Measurements from ENCODE around the gene ZP1. TPM values are rescaled to one million over a fixed set of nuclear protein-coding genes. Genes with fewer than 3 reads are reported as not detected.

The ZP1 gene
- total RNA-seq, 2 experiments from 2014 or later = 0.44 to 0.60 TPM

- no peaks in the 10 kb centered on the region for H3K27me3 Mint-ChIP-seq
- peaks cover 11% of the 10 kb centered on the region for H3K36me3 Mint-ChIP-seq
- H3K9me3 Mint-ChIP-seq = no peaks in the 10 kb centered on the region
- no peak overlapping the region for H3K4me3 Mint-ChIP-seq
- POLR2A ChIA-PET = interaction anchor here (1.1 kb wide), 1 partner anchor 22 kb away, joined by 4 read pairs; no protein-coding TSS in a partner anchor
- no peak for ATAC-seq (ENCODE audit: low read depth)
- no peak for DNase-seq
- peaks cover 5% of the 10 kb centered on the region for H3K4me1 Mint-ChIP-seq
- no peak overlapping the region for H3K27ac Mint-ChIP-seq
Observed at GRCh38 chr11:60849641-60850520, 17.5 kb upstream of the ZP1 start.

GRCh38 chr11:60851327-60852104 lies 15.8 kb upstream of the ZP1 start:
- ATAC-seq (ENCODE audit: low read depth) (no peak), DNase-seq (no peak)
- Mint-ChIP-seq H3K27ac (no peak overlapping the region), H3K27me3 (no peaks in the 10 kb centered on the region), H3K4me3 (no peak overlapping the region), H3K4me1 (peaks cover 11% of the 10 kb centered on the region), H3K36me3 (peaks cover 11% of the 10 kb centered on the region), H3K9me3 (no peaks in the 10 kb centered on the region)
- POLR2A ChIA-PET = interaction anchor here (0.6 kb wide), 1 partner anchor 17 kb away, joined by 4 read pairs; no protein-coding TSS in a partner anchor

- POLR2A ChIA-PET = interaction anchor here (1.5 kb wide), 1 partner anchor 16 kb away, joined by 4 read pairs; no protein-coding TSS in a partner anchor
- ATAC-seq (ENCODE audit: low read depth) (no peak), DNase-seq (no peak)
- Mint-ChIP-seq H3K4me1 (peaks cover 13% of the 10 kb centered on the region), H3K36me3 (peaks cover 11% of the 10 kb centered on the region), H3K27me3 (no peaks in the 10 kb centered on the region), H3K9me3 (no peaks in the 10 kb centered on the region), H3K4me3 (no peak overlapping the region), H3K27ac (no peak overlapping the region)
Observed at GRCh38 chr11:60852117-60852981, 15.0 kb upstream of the ZP1 start.

GRCh38 chr11:60852982-60853950 lies 14.1 kb upstream of the ZP1 start:
- no peaks in the 10 kb centered on the region for H3K27me3 Mint-ChIP-seq
- H3K27ac Mint-ChIP-seq = no peak overlapping the region
- peaks cover 11% of the 10 kb centered on the region for H3K36me3 Mint-ChIP-seq
- POLR2A ChIA-PET = interaction anchor here (1.5 kb wide), 1 partner anchor 15 kb away, joined by 4 read pairs; no protein-coding TSS in a partner anchor
- ATAC-seq (ENCODE audit: low read depth) (no peak), DNase-seq (no peak)
- peaks cover 20% of the 10 kb centered on the region for H3K4me1 Mint-ChIP-seq
- H3K4me3 Mint-ChIP-seq = no peak overlapping the region
- no peaks in the 10 kb centered on the region for H3K9me3 Mint-ChIP-seq

- POLR2A ChIA-PET = interaction anchor here (1.5 to 2.1 kb wide), 2 partner anchors 14 to 33 kb away, joined by 4 to 7 read pairs; no protein-coding TSS in a partner anchor
- no peaks in the 10 kb centered on the region for H3K9me3 Mint-ChIP-seq
- H3K27ac Mint-ChIP-seq = no peak overlapping the region
- no peak for DNase-seq
- H3K4me3 Mint-ChIP-seq = no peak overlapping the region
- peaks cover 11% of the 10 kb centered on the region for H3K36me3 Mint-ChIP-seq
- ATAC-seq (ENCODE audit: low read depth) = no peak
- H3K4me1 Mint-ChIP-seq = peaks cover 30% of the 10 kb centered on the region
- no peaks in the 10 kb centered on the region for H3K27me3 Mint-ChIP-seq
Observed at GRCh38 chr11:60854140-60854846, 13.0 kb upstream of the ZP1 start.

- H3K4me1 Mint-ChIP-seq = peaks cover 32% of the 10 kb centered on the region
- no peak for ATAC-seq (ENCODE audit: low read depth)
- POLR2A ChIA-PET = interaction anchor here (1.0 to 2.1 kb wide), 6 partner anchors 9 to 59 kb away, joined by 3 to 7 read pairs (median 5); partner anchors contain the start of genes TMEM109 and ZP1
- no peaks in the 10 kb centered on the region for H3K9me3 Mint-ChIP-seq
- H3K27me3 Mint-ChIP-seq = no peaks in the 10 kb centered on the region
- H3K36me3 Mint-ChIP-seq = peaks cover 11% of the 10 kb centered on the region
- peak overlapping the region; percentile 60 for H3K27ac Mint-ChIP-seq
- peak overlapping the region; percentile 15 for H3K4me3 Mint-ChIP-seq
- no peak for DNase-seq
Observed at GRCh38 chr11:60854847-60855725, 12.3 kb upstream of the ZP1 start.

- Mint-ChIP-seq H3K27ac (peak within 1 kb of the TSS; percentile 60), H3K4me3 (peak within 1 kb of the TSS; percentile 67), H3K9me3 (no peaks in the 10 kb centered on the region), H3K36me3 (peaks cover 7% of the 10 kb centered on the region), H3K4me1 (peaks cover 34% of the 10 kb centered on the region), H3K27me3 (no peaks in the 10 kb centered on the region)
- POLR2A ChIA-PET = interaction anchor here (0.7 to 3.1 kb wide), 8 partner anchors 9 to 58 kb away, joined by 3 to 9 read pairs (median 5); partner anchors contain the start of genes TMEM109 and ZP1
- DNase-seq (no peak), ATAC-seq (ENCODE audit: low read depth) (peak; percentile 34)
Observed at GRCh38 chr11:60855726-60856633, 11.4 kb upstream of the ZP1 start, which contains the start of gene PTGDR2. PTGDR2 (minus strand) TSS chr11:60855950; CDS start chr11:60853722, 2,228 bp downstream.

- no peak overlapping the region for H3K4me3 Mint-ChIP-seq
- no peaks in the 10 kb centered on the region for H3K9me3 Mint-ChIP-seq
- ATAC-seq (ENCODE audit: low read depth) (no peak), DNase-seq (no peak)
- POLR2A ChIA-PET = interaction anchor here (3.1 kb wide), 1 partner anchor 11 kb away, joined by 9 read pairs; no protein-coding TSS in a partner anchor
- peaks cover 1% of the 10 kb centered on the region for H3K36me3 Mint-ChIP-seq
- H3K27me3 Mint-ChIP-seq = peaks cover 3% of the 10 kb centered on the region
- peaks cover 34% of the 10 kb centered on the region for H3K4me1 Mint-ChIP-seq
- H3K27ac Mint-ChIP-seq = peak overlapping the region; percentile 77
Observed at GRCh38 chr11:60857378-60858232, 9.7 kb upstream of the ZP1 start.

- H3K9me3 Mint-ChIP-seq = no peaks in the 10 kb centered on the region
- POLR2A ChIA-PET = interaction anchor here (3.1 kb wide), 1 partner anchor 11 kb away, joined by 9 read pairs; no protein-coding TSS in a partner anchor
- H3K27ac Mint-ChIP-seq = peak overlapping the region; percentile 88
- peaks cover 34% of the 10 kb centered on the region for H3K4me1 Mint-ChIP-seq
- DNase-seq (no peak), ATAC-seq (ENCODE audit: low read depth) (no peak)
- H3K36me3 Mint-ChIP-seq = peaks cover 1% of the 10 kb centered on the region
- H3K4me3 Mint-ChIP-seq = peak overlapping the region; percentile 74
- H3K27me3 Mint-ChIP-seq = peaks cover 3% of the 10 kb centered on the region
Observed at GRCh38 chr11:60858236-60858635, 9.1 kb upstream of the ZP1 start.
